HEK293 (cell line): ENCODE data around the gene CLMN.

Source experiments
- CTCF ChIP-seq: fragments of 450-650 bp; formaldehyde crosslinking; IDR thresholded peaks from 2 replicates; pipeline ENCODE4 v1.5.1; 2016; ENCODE audit warnings: missing biosample characterization, missing genetic modification characterization
- MZF1 ChIP-seq: fragments of 450-650 bp; formaldehyde crosslinking; IDR thresholded peaks from 2 replicates; pipeline ENCODE4 v1.5.1; 2017; ENCODE audit warnings: missing biosample characterization, missing genetic modification characterization, borderline replicate concordance
- PBX3 ChIP-seq: sonication (generic); formaldehyde crosslinking; IDR thresholded peaks from 2 replicates; pipeline ENCODE4 v1.8.1; 2022; ENCODE audit warnings: mild to moderate bottlenecking, moderate library complexity, missing genetic modification reagents
- SCRT2 ChIP-seq: fragments of 450-650 bp; formaldehyde crosslinking; IDR thresholded peaks from 2 replicates; pipeline ENCODE4 v1.5.1; 2016; ENCODE audit warnings: missing biosample characterization, missing genetic modification characterization
- YY1 ChIP-seq: fragments of 450-650 bp; formaldehyde crosslinking; IDR thresholded peaks from 2 replicates; pipeline ENCODE4 v1.5.1; 2018; ENCODE audit warnings: missing biosample characterization, missing genetic modification characterization
- ZBTB11 ChIP-seq: fragments of 450-650 bp; formaldehyde crosslinking; conservative IDR thresholded peaks from 2 replicates; pipeline ENCODE4 v1.5.1; 2016; ENCODE audit warnings: low read depth, missing biosample characterization, missing genetic modification characterization
- ZNF335 ChIP-seq: fragments of 450-650 bp; formaldehyde crosslinking; conservative IDR thresholded peaks from 2 replicates; pipeline ENCODE4 v1.5.1; 2016; ENCODE audit warnings: missing biosample characterization, missing genetic modification characterization
- ZNF416 ChIP-seq: fragments of 450-650 bp; formaldehyde crosslinking; IDR thresholded peaks from 2 replicates; pipeline ENCODE4 v1.5.1; 2016; ENCODE audit warnings: missing biosample characterization, missing genetic modification characterization

- no peak for TF ChIP-seq SCRT2 (tag by site-specific recombination)
- no peak for TF ChIP-seq PBX3 (CRISPR knock-in tag)
- no peak for TF ChIP-seq CTCF (tag by site-specific recombination)
- no peak for TF ChIP-seq ZBTB11 (tag by site-specific recombination)
- no peak for TF ChIP-seq ZNF335
- TF ChIP-seq ZNF416 (tag by site-specific recombination) = no peak
- TF ChIP-seq YY1 (tag by site-specific recombination) = no peak
- TF ChIP-seq MZF1 (tag by site-specific recombination) = no peak
These were observed 180.8 kb downstream of the CLMN start for GRCh38 chr14:95138876-95139275.
